NB4 (cell line): Measurements from ENCODE around the gene TLR2.

Experiments
- DNase-seq: peaks from one replicate; pipeline ENCODE4 v3.0.0; 2010; ENCODE audit warnings: low read depth
- H3K4me3 ChIP-seq: one replicate; pipeline ENCODE4 v1.5.1; 2011; ENCODE audit warnings: mild to moderate bottlenecking, low read depth, low read length, moderate library complexity
- CTCF ChIP-seq: IDR thresholded peaks from one replicate; pipeline ENCODE4 v1.5.1; 2012; ENCODE audit warnings: low read depth, low read length
- MAX ChIP-seq: IDR thresholded peaks from 2 replicates; pipeline ENCODE4 v1.6.1; 2011; ENCODE audit warnings: low read depth, low read length
- MYC ChIP-seq: IDR thresholded peaks from 2 replicates; pipeline ENCODE4 v1.6.1; 2011; ENCODE audit warnings: low read depth, low read length
- POLR2A ChIP-seq: IDR thresholded peaks from 2 replicates; pipeline ENCODE4 v1.6.1; 2011; ENCODE audit warnings: mild to moderate bottlenecking; ENCODE audit not compliant: insufficient read length; ENCODE audit errors: extremely low read depth

The TLR2 gene

GRCh38 chr4:153728660-153729059 is 44.6 kb downstream of the TLR2 start:
- DNase-seq = peak; percentile 72
- TF ChIP-seq POLR2A (no peak), MYC (no peak)
- no peak overlapping the region for H3K4me3 ChIP-seq

- TF ChIP-seq CTCF (no peak), MYC (no peak), POLR2A (no peak), MAX (no peak)
- H3K4me3 ChIP-seq = no peak overlapping the region
- no peak for DNase-seq
These were observed 45.8 kb downstream of the TLR2 start for GRCh38 chr4:153729895-153730294.

GRCh38 chr4:153731239-153731638 is 47.2 kb downstream of the TLR2 start:
- DNase-seq = peak; percentile 25
- H3K4me3 ChIP-seq = no peak overlapping the region
- TF ChIP-seq CTCF (no peak), POLR2A (no peak), MYC (no peak), MAX (no peak)

DNA sequence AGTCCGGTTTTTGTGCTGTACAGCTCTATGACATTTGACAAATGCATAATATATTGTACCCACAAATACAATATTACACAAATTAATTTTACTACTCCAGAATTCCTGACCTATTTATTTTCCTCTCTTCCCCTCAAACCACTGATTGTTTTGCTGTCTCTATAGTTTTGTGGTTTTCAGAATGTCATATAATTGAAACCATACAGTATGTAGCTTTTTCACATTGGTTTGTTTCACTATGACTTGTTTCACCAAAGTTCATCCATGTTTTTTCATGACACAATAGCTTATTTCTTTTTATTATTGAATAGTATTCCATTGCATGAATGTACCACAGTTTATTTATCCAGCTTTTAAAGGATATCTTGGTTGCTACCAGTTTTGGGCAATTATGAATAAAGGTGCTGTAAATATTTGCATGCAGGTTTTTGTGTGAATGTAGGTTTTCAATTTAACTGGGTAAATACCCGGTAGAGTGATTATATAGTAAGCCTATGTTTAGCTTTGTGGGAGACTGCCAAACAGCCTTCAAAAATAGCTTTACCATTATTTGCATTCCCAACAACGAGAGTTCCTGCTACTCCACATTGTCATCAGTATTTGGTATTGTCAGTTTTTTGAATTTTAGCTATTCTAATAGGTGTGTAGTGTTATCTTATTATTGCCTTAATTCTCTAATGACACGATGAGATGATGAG is 49.8 kb downstream of the TLR2 start:
- DNase-seq = no peak

GRCh38 chr4:153735906-153736461 is 51.9 kb downstream of the TLR2 start:
- H3K4me3 ChIP-seq = no peak overlapping the region
- DNase-seq = no peak
- TF ChIP-seq CTCF = no peak
- TF ChIP-seq POLR2A = no peak
- TF ChIP-seq MYC = no peak
- no peak for TF ChIP-seq MAX

More for the DNA sequence above, 49.8 kb downstream of the TLR2 start:
- no peak overlapping the region for H3K4me3 ChIP-seq
- TF ChIP-seq MAX (no peak), POLR2A (no peak), MYC (no peak), CTCF (no peak)

DNA sequence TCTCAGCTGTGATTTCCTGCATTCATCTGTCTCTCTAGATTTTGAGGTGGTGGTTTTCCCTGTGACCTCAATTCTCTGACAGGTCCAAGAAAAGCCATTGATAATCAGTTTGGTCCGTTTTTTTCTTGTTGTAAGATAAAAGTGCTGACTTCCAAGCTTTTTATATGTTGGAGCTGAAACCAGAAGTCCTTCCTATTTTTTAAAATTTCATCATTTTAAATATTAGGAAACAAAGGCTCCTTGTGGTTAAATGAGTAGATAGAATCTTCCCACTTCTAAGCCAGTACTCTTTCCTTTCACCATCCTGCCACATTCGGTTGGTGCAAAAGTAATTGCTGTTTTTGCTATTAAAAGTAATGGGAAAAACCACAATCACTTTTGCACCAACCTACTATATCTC is 57.5 kb downstream of the TLR2 start:
- TF ChIP-seq MYC = no peak
- TF ChIP-seq CTCF = no peak
- TF ChIP-seq POLR2A = no peak
- TF ChIP-seq MAX = no peak
- DNase-seq = no peak
- H3K4me3 ChIP-seq = no peak overlapping the region
